ENCODE measurements around the gene BCL2A1.
"Not testable (repeated sequence)": the region's sequence is repeated elsewhere in the genome, so short reads cannot be mapped to it uniquely, and the experiment has no call there.

The BCL2A1 gene

DNA sequence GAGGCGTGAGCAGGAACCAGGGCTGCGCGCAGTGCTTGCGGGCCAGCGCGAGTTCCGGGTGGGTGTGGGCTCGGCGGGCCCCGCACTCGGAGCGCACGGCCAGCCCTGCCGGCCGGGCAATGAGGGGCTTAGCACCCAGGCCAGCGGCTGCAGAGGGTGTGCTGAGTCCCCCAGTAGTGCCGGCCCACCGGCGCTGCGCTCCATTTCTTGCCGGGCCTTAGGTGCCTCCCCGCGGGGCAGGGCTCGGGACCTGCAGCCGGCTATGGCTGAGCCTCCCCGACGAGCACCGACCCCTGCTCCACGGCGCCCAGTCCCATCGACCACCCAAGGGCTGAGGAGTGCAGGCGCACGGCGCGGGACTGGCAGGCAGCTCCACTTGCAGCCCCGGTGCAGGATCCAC, 44.9 kb downstream of the BCL2A1 start:
- DNase-seq (ENCODE audit: low read depth in 1 of 2, low spot score in 1 of 2) = not testable (repeated sequence)

- no peak for DNase-seq (ENCODE audit: low read depth in 1 of 2, low spot score in 1 of 2)
These were observed 46.6 kb downstream of the BCL2A1 start for GRCh38 chr15:79924379-79924778.

DNA sequence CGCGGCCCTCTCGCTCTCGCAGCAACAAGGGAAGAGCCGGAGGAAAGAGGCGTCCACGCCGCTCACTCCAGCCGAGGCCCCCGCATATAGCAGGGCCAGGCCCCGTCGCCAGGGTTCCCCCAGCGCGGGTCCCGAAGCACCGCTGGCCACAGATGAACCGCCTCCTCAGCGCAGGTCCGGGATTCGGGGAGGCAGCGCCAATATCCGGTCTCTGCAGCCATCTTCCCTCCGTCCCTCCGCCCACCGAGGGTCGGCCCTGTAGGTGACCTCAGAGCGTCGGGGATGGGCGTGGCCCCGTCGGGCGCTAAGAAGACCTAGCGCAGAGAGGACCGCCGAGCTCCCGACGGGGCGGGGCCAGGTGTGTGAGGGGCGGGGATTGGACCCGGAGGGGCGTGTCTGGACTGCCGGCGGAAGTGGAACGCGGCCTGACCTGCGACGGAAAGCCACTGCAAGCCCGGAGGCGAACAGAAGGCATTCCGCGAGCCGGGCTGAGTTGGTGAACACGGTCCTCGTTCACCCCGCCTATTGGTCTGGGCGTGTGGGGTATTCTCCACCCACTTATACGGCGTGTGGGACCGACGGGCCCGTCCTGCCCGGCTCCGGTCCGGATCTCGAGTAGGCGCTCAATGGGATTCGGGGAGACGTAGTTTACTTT, 47.4 kb downstream of the BCL2A1 start:
- peak; percentile 96 to 99 for DNase-seq (ENCODE audit: low read depth in 1 of 2, low spot score in 1 of 2)

GRCh38 chr15:79923079-79923514, 47.9 kb downstream of the BCL2A1 start:
- peak; percentile 41 to 52 for DNase-seq (ENCODE audit: low read depth in 1 of 2, low spot score in 1 of 2)

DNA sequence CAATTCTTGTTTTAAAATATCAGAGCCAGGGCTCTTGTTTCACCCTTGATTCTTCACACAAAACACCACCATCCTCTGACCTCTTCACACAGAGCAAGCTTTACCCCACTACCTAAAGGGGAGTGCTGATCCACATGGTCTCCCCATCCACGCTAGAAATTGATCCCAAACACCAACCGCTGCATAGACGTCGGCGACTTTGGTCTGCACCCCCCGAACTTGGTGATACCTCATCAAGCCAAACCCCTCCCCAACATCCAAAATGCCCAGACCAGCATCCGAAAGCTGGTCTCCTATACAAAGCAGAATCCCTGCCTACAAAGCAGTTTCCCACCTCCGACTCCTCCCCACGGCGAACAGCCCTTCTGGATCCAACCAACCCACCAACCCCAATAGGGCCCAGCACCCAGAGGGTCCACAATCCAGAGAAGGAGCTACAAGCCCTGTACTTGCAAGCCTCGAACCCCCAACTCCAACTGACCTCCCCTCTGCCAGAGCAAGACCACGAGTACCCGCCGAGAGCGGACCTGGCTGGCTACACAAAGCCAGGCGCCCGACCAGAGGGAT, 48.4 kb downstream of the BCL2A1 start:
- DNase-seq (ENCODE audit: low read depth in 1 of 2, low spot score in 1 of 2) = no peak

DNA sequence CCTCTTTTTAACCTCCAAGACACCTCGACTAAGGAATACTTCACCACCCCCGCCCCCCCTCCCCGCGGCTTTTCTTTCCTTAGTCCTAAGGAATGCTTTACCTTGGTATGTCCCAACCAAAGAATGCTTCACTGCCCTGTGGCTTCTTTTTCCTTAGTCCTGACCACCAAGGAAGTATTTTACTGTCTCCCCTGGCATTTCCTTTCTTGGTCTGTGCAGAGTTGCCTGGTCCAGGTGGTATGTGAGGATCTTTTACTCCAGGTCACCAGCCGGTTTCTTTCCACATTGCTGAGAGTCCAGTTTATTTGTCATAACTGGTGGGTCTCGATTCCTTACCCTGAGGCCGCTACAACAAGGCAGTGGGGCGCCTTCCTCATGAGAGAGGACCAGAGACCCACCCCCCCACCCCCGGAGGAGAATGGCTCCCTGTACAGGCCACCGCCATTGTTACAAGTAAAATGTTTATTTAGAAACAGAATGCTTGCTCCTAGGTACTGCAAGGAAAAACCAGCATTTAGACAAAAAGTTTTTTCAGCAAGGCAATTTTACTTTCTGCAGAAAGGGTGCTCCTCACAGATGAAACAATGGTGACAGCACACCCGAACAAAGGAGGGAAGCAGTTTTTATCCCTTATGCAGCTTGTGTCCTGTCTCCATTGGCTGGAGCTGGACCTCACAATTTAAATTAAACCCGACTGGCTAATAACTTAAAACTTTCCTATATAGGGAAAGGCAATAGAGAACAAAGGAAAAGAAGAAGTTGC, 51.1 kb downstream of the BCL2A1 start:
- DNase-seq (ENCODE audit: low read depth in 1 of 2, low spot score in 1 of 2) = no peak

DNA sequence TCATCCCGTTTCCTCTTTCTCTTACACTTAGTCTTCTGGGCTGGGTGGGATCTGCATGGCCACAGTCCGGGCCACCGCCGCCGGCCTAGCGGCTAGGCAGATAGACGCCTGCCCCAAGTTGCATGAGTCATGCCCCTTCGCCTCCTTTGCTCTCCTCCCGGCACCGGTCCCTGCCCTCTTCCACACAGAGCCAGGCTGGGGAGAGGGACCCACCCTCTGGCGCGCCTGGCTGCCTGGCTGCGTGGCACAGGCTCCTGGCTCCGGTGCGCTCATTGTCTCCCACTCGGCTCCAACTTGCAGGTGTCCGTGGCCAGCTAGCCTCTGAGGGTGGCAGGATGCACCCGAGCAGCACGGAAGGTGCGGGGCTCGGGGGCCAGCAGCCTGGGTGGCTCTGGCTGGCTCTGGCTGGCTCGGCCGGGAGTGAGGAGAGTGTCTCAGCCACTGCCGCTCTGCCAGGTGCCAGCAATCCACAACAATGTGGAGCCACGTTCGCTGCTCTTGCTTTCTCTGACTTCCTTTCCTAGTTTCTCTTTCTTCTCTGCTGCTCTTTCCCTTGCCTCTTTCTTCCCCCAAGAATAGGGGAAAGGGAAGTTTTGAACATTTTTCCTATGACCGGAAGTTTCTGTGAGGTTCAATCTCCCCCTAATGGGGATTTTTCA, 51.8 kb downstream of the BCL2A1 start:
- no peak for DNase-seq (ENCODE audit: low read depth in 1 of 2, low spot score in 1 of 2)

DNA sequence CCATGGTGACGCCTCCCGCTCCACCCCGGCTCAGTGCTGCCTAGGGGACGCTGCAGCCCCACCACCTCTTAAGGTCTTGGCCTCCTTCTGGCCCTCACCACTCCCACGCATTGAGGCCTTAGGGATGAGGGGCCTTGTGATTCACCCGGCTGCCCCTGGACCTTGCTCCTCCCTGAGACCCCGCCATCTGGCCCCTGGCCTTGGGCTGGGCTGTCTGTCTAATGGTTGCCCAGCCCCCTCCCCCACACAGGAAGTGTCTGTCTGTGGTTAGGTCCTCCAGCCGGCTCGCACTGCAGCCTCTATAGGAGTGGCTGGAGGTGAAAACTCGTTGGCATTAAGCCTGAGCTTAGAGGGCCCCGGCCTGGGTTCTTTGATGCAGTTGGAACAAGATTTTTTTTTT, 52.7 kb downstream of the BCL2A1 start:
- DNase-seq (ENCODE audit: low read depth in 1 of 2, low spot score in 1 of 2) = no peak

GRCh38 chr15:79916502-79917132, 54.4 kb downstream of the BCL2A1 start:
- no peak for DNase-seq (ENCODE audit: low read depth in 1 of 2, low spot score in 1 of 2)

- not testable (repeated sequence) for DNase-seq (ENCODE audit: low read depth in 1 of 2, low spot score in 1 of 2)
These were observed 55.1 kb downstream of the BCL2A1 start for GRCh38 chr15:79915776-79916501.

- DNase-seq (ENCODE audit: low read depth in 1 of 2, low spot score in 1 of 2) = no peak
These were observed 56.3 kb downstream of the BCL2A1 start for GRCh38 chr15:79914728-79915127.

Data from activated CD4-positive, alpha-beta T cell treated with anti-CD3 and anti-CD28 coated beads, Interleukin-2, amount 50 U/mL, for 24 hours (primary cell).